ENCODE data around the gene PCID2.

GRCh38 chr13:113190181-113190580, 18.3 kb downstream of the PCID2 start:
- TF ChIP-seq CTCF (IDR thresholded peaks at IDR 0.05; ENCODE audit: low read length), result no peak
- no peak for TF ChIP-seq EZH2 (optimal IDR thresholded peaks at IDR 0.05; ENCODE audit: low read depth, low read length)
- TF ChIP-seq EZH2phosphoT487 (IDR thresholded peaks at IDR 0.05; ENCODE audit: low read length), result no peak

All from MM.1S (cell line).